ENCODE results near the gene KRT73.

DNA sequence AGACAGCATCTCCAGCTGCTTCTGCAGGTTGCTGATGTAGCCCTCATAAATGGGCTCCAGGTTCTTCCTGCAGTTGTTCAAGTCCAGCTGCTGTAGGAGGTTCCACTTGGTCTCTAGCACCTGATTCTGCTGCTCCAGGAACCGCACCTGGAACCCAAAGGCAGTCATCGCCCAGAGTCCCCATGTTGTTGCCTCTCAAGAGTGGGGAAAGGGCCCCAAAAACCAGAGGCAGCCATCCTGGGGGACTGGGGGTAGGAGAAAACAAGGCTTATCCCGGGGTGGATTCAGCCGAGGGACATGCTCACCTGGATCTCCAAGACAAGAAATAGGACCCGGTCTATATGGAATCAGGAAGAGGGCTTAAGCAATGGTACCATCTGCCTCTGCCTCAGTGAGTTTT is 19.4 kb downstream of the KRT73 start:
- TF ChIP-seq POLR2A (IDR thresholded peaks at IDR 0.05; ENCODE audit: low read depth, low read length) (no peak), POLR2AphosphoS5 (IDR thresholded peaks at IDR 0.05; ENCODE audit: insufficient read depth, low read depth, low read length) (no peak), GATA2 (IDR thresholded peaks at IDR 0.05; ENCODE audit: insufficient read depth, insufficient read length, low read depth, low read length) (no peak), EZH2 (IDR thresholded peaks at IDR 0.05; ENCODE audit: borderline replicate concordance, low read depth, low read length, severe bottlenecking) (no peak), MYC (IDR thresholded peaks at IDR 0.05; ENCODE audit: low read depth, low read length) (no peak), JUN (IDR thresholded peaks at IDR 0.05; ENCODE audit: borderline replicate concordance, insufficient read depth, insufficient read length, low read depth) (no peak)
- TF ChIP-seq, protein P1, sequence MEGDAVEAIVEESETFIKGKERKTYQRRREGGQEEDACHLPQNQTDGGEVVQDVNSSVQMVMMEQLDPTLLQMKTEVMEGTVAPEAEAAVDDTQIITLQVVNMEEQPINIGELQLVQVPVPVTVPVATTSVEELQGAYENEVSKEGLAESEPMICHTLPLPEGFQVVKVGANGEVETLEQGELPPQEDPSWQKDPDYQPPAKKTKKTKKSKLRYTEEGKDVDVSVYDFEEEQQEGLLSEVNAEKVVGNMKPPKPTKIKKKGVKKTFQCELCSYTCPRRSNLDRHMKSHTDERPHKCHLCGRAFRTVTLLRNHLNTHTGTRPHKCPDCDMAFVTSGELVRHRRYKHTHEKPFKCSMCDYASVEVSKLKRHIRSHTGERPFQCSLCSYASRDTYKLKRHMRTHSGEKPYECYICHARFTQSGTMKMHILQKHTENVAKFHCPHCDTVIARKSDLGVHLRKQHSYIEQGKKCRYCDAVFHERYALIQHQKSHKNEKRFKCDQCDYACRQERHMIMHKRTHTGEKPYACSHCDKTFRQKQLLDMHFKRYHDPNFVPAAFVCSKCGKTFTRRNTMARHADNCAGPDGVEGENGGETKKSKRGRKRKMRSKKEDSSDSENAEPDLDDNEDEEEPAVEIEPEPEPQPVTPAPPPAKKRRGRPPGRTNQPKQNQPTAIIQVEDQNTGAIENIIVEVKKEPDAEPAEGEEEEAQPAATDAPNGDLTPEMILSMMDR (IDR thresholded peaks at IDR 0.05; ENCODE audit: extremely low read depth in 1 of 2, insufficient read depth in 1 of 2, low read depth in 1 of 2, low read length in 2 of 2): no peak
- TF ChIP-seq, protein P2, sequence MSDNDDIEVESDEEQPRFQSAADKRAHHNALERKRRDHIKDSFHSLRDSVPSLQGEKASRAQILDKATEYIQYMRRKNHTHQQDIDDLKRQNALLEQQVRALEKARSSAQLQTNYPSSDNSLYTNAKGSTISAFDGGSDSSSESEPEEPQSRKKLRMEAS (IDR thresholded peaks at IDR 0.05; ENCODE audit: insufficient read depth, insufficient read length): no peak
